CD14-positive monocyte (primary cell): Measurements from ENCODE around the gene KCNJ10. TPM values are rescaled to one million over a fixed set of nuclear protein-coding genes. Genes with fewer than 3 reads are reported as not detected.

ENCODE experiments used
- DNase-seq, 3 donors: peaks; one replicate each; pipeline ENCODE4 v3.0.0-alpha.2; 2011 to 2022
- H2AFZ ChIP-seq: 2 replicates; pipeline ENCODE4 v1.6.0; 2012; ENCODE audit warnings: mild to moderate bottlenecking, low read depth, low read length, inconsistent platforms; ENCODE audit not compliant: insufficient read depth, poor library complexity, severe bottlenecking
- H3K27ac ChIP-seq, 2 donors: 1 replicate in 1 of 2; 2 replicates in 1 of 2; pipeline ENCODE4 v1.5.1; 2012 to 2013; ENCODE audit warnings: low read length in 2 of 2, control low read depth in 1 of 2, inconsistent platforms in 1 of 2, low read depth in 1 of 2, mild to moderate bottlenecking in 1 of 2
- H3K27me3 ChIP-seq, 2 donors: one replicate each; pipeline versions ENCODE4 v1.6.0 to v1.6.1; 2011 to 2013; ENCODE audit warnings: low read length in 2 of 2; ENCODE audit not compliant: control insufficient read depth in 2 of 2, insufficient read depth in 2 of 2
- H3K36me3 ChIP-seq, 2 donors: replicated peaks in 1 of 2; 1 replicate in 1 of 2; 2 replicates in 1 of 2; pipeline versions ENCODE4 v1.5.1 to v1.6.1; 2012 to 2013; ENCODE audit warnings: low read length in 2 of 2, control low read depth in 1 of 2, inconsistent platforms in 1 of 2, mild to moderate bottlenecking in 1 of 2; ENCODE audit not compliant: insufficient read depth in 2 of 2, control insufficient read depth in 1 of 2
- H3K4me1 ChIP-seq, 2 donors: 1 replicate in 1 of 2; 2 replicates in 1 of 2; pipeline versions ENCODE4 v1.5.1 to v1.6.1; 2012 to 2013; ENCODE audit warnings: low read length in 2 of 2, control low read depth in 1 of 2, inconsistent platforms in 1 of 2, mild to moderate bottlenecking in 1 of 2, moderate library complexity in 1 of 2; ENCODE audit not compliant: insufficient read depth in 2 of 2, control insufficient read depth in 1 of 2
- H3K4me2 ChIP-seq: replicated peaks from 2 replicates; pipeline ENCODE3; 2012; ENCODE audit warnings: low read length, moderate library complexity, mild to moderate bottlenecking; ENCODE audit not compliant: poor library complexity, severe bottlenecking; ENCODE audit errors: extremely low read depth
- H3K4me3 ChIP-seq, 3 experiments: fragments of 200-600 bp in 1 of 3; sonication (generic) in 1 of 3; replicated peaks in 1 of 3; 1 replicate in 2 of 3; 2 replicates in 1 of 3; pipeline ENCODE4 v1.5.1; 2011 to 2013; ENCODE audit warnings: low read length in 3 of 3, mild to moderate bottlenecking in 3 of 3, control low read depth in 2 of 3, low read depth in 2 of 3, inconsistent platforms in 1 of 3, moderate library complexity in 1 of 3
- H3K79me2 ChIP-seq: 2 replicates; pipeline ENCODE4 v1.6.0; 2012; ENCODE audit warnings: mild to moderate bottlenecking, control low read depth, inconsistent platforms, low read length, moderate library complexity; ENCODE audit not compliant: insufficient read depth
- H3K9ac ChIP-seq: 2 replicates; pipeline ENCODE4 v1.6.0; 2017; ENCODE audit warnings: low read length, mild to moderate bottlenecking; ENCODE audit not compliant: insufficient read depth, poor library complexity, severe bottlenecking
- H3K9me3 ChIP-seq, 2 donors: replicated peaks in 1 of 2; 1 replicate in 1 of 2; 2 replicates in 1 of 2; pipeline versions ENCODE4 v1.5.1 to v1.6.1; 2012 to 2013; ENCODE audit warnings: low read length in 2 of 2, control low read depth in 1 of 2; ENCODE audit not compliant: control insufficient read depth in 1 of 2, insufficient read depth in 1 of 2
- H4K20me1 ChIP-seq: 2 replicates; pipeline ENCODE4 v1.6.0; 2012; ENCODE audit warnings: mild to moderate bottlenecking, low read length, control low read depth, moderate library complexity; ENCODE audit not compliant: insufficient read depth
- H3K27ac Mint-ChIP-seq, 7 donors: one replicate each; pipeline ENCODE4 v1.8.0; 2020; ENCODE audit warnings: mild to moderate bottlenecking in 7 of 7, mixed read lengths in 7 of 7, moderate library complexity in 6 of 7, inconsistent platforms in 2 of 7
- H3K27me3 Mint-ChIP-seq, 3 donors: one replicate each; pipeline ENCODE4 v1.8.0; 2021 to 2022; ENCODE audit warnings: low read depth in 3 of 3, mild to moderate bottlenecking in 3 of 3, mixed read lengths in 3 of 3, moderate library complexity in 3 of 3, inconsistent platforms in 1 of 3
- H3K36me3 Mint-ChIP-seq, 2 donors: one replicate each; pipeline ENCODE4 v1.8.0; 2020; ENCODE audit warnings: mixed read lengths in 2 of 2, inconsistent platforms in 1 of 2, mild to moderate bottlenecking in 1 of 2
- H3K4me1 Mint-ChIP-seq: one replicate; pipeline ENCODE4 v1.8.0; 2020; ENCODE audit warnings: mild to moderate bottlenecking, mixed read lengths
- H3K4me3 Mint-ChIP-seq, 2 donors: one replicate each; pipeline ENCODE4 v1.8.0; 2020; ENCODE audit warnings: mild to moderate bottlenecking in 2 of 2, mixed read lengths in 2 of 2, moderate library complexity in 1 of 2
- H3K9me3 Mint-ChIP-seq, 7 donors: one replicate each; pipeline ENCODE4 v1.8.0; 2020 to 2022; ENCODE audit warnings: mixed read lengths in 7 of 7, mild to moderate bottlenecking in 6 of 7, moderate library complexity in 6 of 7, inconsistent platforms in 2 of 7
- CTCF ChIP-seq: fragments of 200-600 bp; IDR thresholded peaks from one replicate; pipeline ENCODE4 v1.8.0; 2022; ENCODE audit warnings: antibody characterized with exemption, mild to moderate bottlenecking
- WGBS: methylation state at CpG from one replicate; pipeline ENCODE4 v1.1.5; 2013; ENCODE audit warnings: missing lambda C conversion rate; ENCODE audit not compliant: insufficient coverage; 5-methylcytosine and 5-hydroxymethylcytosine counted together
- intact Hi-C, 2 donors: fragments of 100-400 bp; cut with micrococcal nuclease; formaldehyde crosslinking; loops; one replicate each; pipeline versions ENCODE4 v1.15.0 to v1.15.1; 2023
- polyA plus RNA-seq, 3 donors: library from polyadenylated mRNA; depleted of rRNA in 1 of 3; unstranded in 2 of 3; stranded (reverse) in 1 of 3; fragments of 300-500 nt in 2 of 3; fragments of >200 nt in 1 of 3; fragmentation: Illumina TruSeq in 2 of 3; gene quantifications; 1 replicate in 2 of 3; 2 replicates in 1 of 3; pipeline ENCODE4 v1.2.3, GENCODE V29; 2012 to 2021

KCNJ10 gene
- polyA plus RNA-seq, 3 donors: 0.23 TPM; not detected in 2

GRCh38 chr1:160062230-160062532 is 7.8 kb downstream of the KCNJ10 start:
- no CpG with 5 or more reads among the region's 6 CpGs for WGBS
- Histone ChIP-seq H3K4me2 (no peak overlapping the region), H3K36me3 (no peaks in the 10 kb centered on the region), H2AFZ (no peak overlapping the region), H3K27me3 (no peaks in the 10 kb centered on the region), H3K27ac (no peak overlapping the region), H3K9me3 (no peaks in the 10 kb centered on the region), H3K79me2 (no peaks in the 10 kb centered on the region), H4K20me1 (no peaks in the 10 kb centered on the region), H3K4me3 (no peak overlapping the region), H3K9ac (no peak overlapping the region), H3K4me1 (peaks cover 24 to 27% of the 10 kb centered on the region in 2 donors)
- no peaks in the 10 kb centered on the region for H3K36me3 Mint-ChIP-seq
- H3K4me3 Mint-ChIP-seq: no peak overlapping the region
- peaks cover 5% of the 10 kb centered on the region for H3K4me1 Mint-ChIP-seq
- TF ChIP-seq CTCF: no peak
- no peak for DNase-seq
- H3K9me3 Mint-ChIP-seq: no peaks in the 10 kb centered on the region
- intact Hi-C loops: no loop called here
- H3K27me3 Mint-ChIP-seq: peaks cover 8 to 17% (median 8%) of the 10 kb centered on the region in 3 donors
- no peak overlapping the region for H3K27ac Mint-ChIP-seq

GRCh38 chr1:160061369-160062229 is 8.4 kb downstream of the KCNJ10 start:
- Histone ChIP-seq H3K36me3 (no peaks in the 10 kb centered on the region), H3K9me3 (no peaks in the 10 kb centered on the region), H3K4me1 (peaks cover 24 to 27% of the 10 kb centered on the region in 2 donors), H4K20me1 (no peaks in the 10 kb centered on the region), H3K4me3 (no peak overlapping the region), H3K9ac (no peak overlapping the region), H3K27me3 (no peaks in the 10 kb centered on the region), H3K4me2 (no peak overlapping the region), H3K79me2 (no peaks in the 10 kb centered on the region), H2AFZ (no peak overlapping the region), H3K27ac (no peak overlapping the region)
- H3K27me3 Mint-ChIP-seq: peaks cover 7 to 14% (median 8%) of the 10 kb centered on the region in 3 donors
- intact Hi-C loops: no loop called here
- no peak overlapping the region for H3K4me3 Mint-ChIP-seq
- no peaks in the 10 kb centered on the region for H3K36me3 Mint-ChIP-seq
- H3K4me1 Mint-ChIP-seq: peaks cover 5% of the 10 kb centered on the region
- no peak overlapping the region for H3K27ac Mint-ChIP-seq
- TF ChIP-seq CTCF: no peak
- H3K9me3 Mint-ChIP-seq: no peaks in the 10 kb centered on the region
- WGBS: 94% methylated on average over 7 of the region's 15 CpGs
- no peak for DNase-seq
